ENCODE results near the gene FAM187B.
"Not testable (repeated sequence)": the region's sequence is repeated elsewhere in the genome, so short reads cannot be mapped to it uniquely, and the experiment has no call there.

Gene FAM187B

GRCh38 chr19:35213663-35214632, 14.6 kb downstream of the FAM187B start:
- FAIRE-seq (no peak), DNase-seq (ENCODE audit: low spot score) (peak; percentile 62)

GRCh38 chr19:35212241-35212640, 16.3 kb downstream of the FAM187B start:
- FAIRE-seq, result no peak
- DNase-seq (ENCODE audit: low spot score), result no peak

- DNase-seq (ENCODE audit: low spot score) (no peak), FAIRE-seq (no peak)
Observed at GRCh38 chr19:35211545-35212230, 16.9 kb downstream of the FAM187B start.

GRCh38 chr19:35209646-35210045, 18.9 kb downstream of the FAM187B start:
- no peak for DNase-seq (ENCODE audit: low spot score)
- no peak for FAIRE-seq

- FAIRE-seq, result no peak
Observed at GRCh38 chr19:35208121-35208520, 20.4 kb downstream of the FAM187B start.

GRCh38 chr19:35207391-35207871, 21.1 kb downstream of the FAM187B start:
- DNase-seq (ENCODE audit: low spot score) (no peak), FAIRE-seq (no peak)

More at GRCh38 chr19:35208121-35208520, 20.4 kb downstream of the FAM187B start:
- no peak for DNase-seq (ENCODE audit: low spot score)

GRCh38 chr19:35206855-35207254, 21.7 kb downstream of the FAM187B start:
- DNase-seq (ENCODE audit: low spot score) (no peak), FAIRE-seq (no peak)

- DNase-seq (ENCODE audit: low spot score), result no peak
- FAIRE-seq, result no peak
Observed at GRCh38 chr19:35206379-35206778, 22.2 kb downstream of the FAM187B start.

GRCh38 chr19:35205733-35206323, 22.7 kb downstream of the FAM187B start:
- FAIRE-seq (no peak), DNase-seq (ENCODE audit: low spot score) (no peak)

- no peak for FAIRE-seq
- DNase-seq (ENCODE audit: low spot score), result no peak
Observed at GRCh38 chr19:35204799-35205732, 23.5 kb downstream of the FAM187B start.

- FAIRE-seq, result no peak
Observed at GRCh38 chr19:35202722-35203688, 25.5 kb downstream of the FAM187B start.

GRCh38 chr19:35199481-35199880, 29.1 kb downstream of the FAM187B start:
- DNase-seq (ENCODE audit: low spot score), result no peak
- no peak for FAIRE-seq

More at GRCh38 chr19:35202722-35203688, 25.5 kb downstream of the FAM187B start:
- DNase-seq (ENCODE audit: low spot score), result no peak

GRCh38 chr19:35196861-35197260, 31.7 kb downstream of the FAM187B start:
- DNase-seq (ENCODE audit: low spot score); FAIRE-seq: not testable (repeated sequence)

GRCh38 chr19:35195830-35196229, 32.7 kb downstream of the FAM187B start:
- FAIRE-seq (peak; percentile 72), DNase-seq (ENCODE audit: low spot score) (peak; percentile 14)

- no peak for FAIRE-seq
Observed at GRCh38 chr19:35194012-35194984, 34.2 kb downstream of the FAM187B start.

GRCh38 chr19:35184884-35185283, 43.7 kb downstream of the FAM187B start:
- FAIRE-seq (no peak), DNase-seq (ENCODE audit: low spot score) (no peak)

More at GRCh38 chr19:35194012-35194984, 34.2 kb downstream of the FAM187B start:
- no peak for DNase-seq (ENCODE audit: low spot score)

GRCh38 chr19:35184267-35184666, 44.3 kb downstream of the FAM187B start:
- DNase-seq (ENCODE audit: low spot score) (no peak), FAIRE-seq (no peak)

- no peak for FAIRE-seq
Observed at GRCh38 chr19:35181387-35181786, 47.2 kb downstream of the FAM187B start.

More at GRCh38 chr19:35181387-35181786, 47.2 kb downstream of the FAM187B start:
- DNase-seq (ENCODE audit: low spot score), result no peak
